H1 (cell line): ENCODE data around the gene WBP4. TPM values are rescaled to one million over a fixed set of nuclear protein-coding genes. Genes with fewer than 3 reads are reported as not detected.

ENCODE experiments used
- polyA plus RNA-seq, 7 experiments: library from polyadenylated mRNA; depleted of rRNA in 3 of 7; stranded (reverse) in 5 of 7; unstranded in 2 of 7; fragments of >200 nt in 5 of 7; fragments of 200-250 nt in 2 of 7; gene quantifications; 1 replicate in 5 of 7; 2 replicates in 1 of 7; 4 replicates in 1 of 7; pipeline versions ENCODE4 v1.2.1 to v1.2.3, GENCODE V29; 2011 to 2013; ENCODE audit warnings: missing spikeins in 2 of 7, mixed read lengths in 2 of 7
- total RNA-seq: library from RNA; stranded (reverse); fragmentation: NEBNext Ultra II Directional; extraction: Animal tissue kit (Norgen Biotek cat#: 25700); gene quantifications from 2 replicates; pipeline ENCODE4 v1.2.1, GENCODE V29; 2021
- TF ChIP-seq, protein P1 (sequence below): fragments of 300-600 bp; sonication (generic); IDR thresholded peaks from 2 replicates; pipeline ENCODE4 v1.7.1; 2012; ENCODE audit warnings: low read length, moderate library complexity, mild to moderate bottlenecking, inconsistent platforms; ENCODE audit not compliant: insufficient replicate concordance

WBP4 gene
- total and polyA plus RNA-seq, 2 of the 8 experiments (the other 6 are each of a cell fraction or from before 2014, with no cell fraction given): 3.0 to 10.0 TPM

DNA sequence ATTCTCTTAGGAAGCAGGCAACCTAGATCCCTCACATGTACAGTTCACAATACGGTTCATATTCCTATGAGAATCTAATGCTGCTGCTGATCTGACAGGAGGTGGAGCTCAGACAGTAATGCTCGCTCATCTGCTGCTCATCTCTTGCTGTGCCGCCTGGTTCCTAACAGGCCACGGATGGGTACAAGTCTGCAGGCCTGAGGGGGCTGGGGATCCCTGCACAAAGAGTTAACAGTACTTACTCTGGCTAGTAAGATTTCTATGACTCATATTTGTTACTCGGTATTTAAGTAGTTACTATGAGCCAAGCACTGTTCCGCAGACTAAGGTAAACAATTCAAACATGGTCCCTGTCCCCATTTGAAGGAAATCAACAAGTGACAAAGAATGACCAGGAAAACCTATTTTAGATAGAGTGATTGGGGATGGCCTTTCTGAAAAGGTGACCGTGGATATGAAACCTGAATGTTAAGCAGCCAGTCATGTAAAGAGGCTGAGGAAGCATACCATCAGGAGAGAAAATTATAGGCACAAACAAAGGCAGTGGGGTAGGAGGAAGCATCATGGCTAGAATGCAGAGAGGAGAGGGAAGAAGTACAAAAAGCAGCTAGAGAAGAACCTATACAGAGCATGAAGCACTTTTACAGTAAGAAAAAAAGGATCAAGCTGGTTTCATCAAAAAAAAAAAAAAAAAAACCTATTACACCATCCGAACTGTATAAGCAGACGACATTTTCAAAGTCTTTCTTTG is 20.6 kb upstream of the WBP4 start (continued):
- TF ChIP-seq, protein P1, sequence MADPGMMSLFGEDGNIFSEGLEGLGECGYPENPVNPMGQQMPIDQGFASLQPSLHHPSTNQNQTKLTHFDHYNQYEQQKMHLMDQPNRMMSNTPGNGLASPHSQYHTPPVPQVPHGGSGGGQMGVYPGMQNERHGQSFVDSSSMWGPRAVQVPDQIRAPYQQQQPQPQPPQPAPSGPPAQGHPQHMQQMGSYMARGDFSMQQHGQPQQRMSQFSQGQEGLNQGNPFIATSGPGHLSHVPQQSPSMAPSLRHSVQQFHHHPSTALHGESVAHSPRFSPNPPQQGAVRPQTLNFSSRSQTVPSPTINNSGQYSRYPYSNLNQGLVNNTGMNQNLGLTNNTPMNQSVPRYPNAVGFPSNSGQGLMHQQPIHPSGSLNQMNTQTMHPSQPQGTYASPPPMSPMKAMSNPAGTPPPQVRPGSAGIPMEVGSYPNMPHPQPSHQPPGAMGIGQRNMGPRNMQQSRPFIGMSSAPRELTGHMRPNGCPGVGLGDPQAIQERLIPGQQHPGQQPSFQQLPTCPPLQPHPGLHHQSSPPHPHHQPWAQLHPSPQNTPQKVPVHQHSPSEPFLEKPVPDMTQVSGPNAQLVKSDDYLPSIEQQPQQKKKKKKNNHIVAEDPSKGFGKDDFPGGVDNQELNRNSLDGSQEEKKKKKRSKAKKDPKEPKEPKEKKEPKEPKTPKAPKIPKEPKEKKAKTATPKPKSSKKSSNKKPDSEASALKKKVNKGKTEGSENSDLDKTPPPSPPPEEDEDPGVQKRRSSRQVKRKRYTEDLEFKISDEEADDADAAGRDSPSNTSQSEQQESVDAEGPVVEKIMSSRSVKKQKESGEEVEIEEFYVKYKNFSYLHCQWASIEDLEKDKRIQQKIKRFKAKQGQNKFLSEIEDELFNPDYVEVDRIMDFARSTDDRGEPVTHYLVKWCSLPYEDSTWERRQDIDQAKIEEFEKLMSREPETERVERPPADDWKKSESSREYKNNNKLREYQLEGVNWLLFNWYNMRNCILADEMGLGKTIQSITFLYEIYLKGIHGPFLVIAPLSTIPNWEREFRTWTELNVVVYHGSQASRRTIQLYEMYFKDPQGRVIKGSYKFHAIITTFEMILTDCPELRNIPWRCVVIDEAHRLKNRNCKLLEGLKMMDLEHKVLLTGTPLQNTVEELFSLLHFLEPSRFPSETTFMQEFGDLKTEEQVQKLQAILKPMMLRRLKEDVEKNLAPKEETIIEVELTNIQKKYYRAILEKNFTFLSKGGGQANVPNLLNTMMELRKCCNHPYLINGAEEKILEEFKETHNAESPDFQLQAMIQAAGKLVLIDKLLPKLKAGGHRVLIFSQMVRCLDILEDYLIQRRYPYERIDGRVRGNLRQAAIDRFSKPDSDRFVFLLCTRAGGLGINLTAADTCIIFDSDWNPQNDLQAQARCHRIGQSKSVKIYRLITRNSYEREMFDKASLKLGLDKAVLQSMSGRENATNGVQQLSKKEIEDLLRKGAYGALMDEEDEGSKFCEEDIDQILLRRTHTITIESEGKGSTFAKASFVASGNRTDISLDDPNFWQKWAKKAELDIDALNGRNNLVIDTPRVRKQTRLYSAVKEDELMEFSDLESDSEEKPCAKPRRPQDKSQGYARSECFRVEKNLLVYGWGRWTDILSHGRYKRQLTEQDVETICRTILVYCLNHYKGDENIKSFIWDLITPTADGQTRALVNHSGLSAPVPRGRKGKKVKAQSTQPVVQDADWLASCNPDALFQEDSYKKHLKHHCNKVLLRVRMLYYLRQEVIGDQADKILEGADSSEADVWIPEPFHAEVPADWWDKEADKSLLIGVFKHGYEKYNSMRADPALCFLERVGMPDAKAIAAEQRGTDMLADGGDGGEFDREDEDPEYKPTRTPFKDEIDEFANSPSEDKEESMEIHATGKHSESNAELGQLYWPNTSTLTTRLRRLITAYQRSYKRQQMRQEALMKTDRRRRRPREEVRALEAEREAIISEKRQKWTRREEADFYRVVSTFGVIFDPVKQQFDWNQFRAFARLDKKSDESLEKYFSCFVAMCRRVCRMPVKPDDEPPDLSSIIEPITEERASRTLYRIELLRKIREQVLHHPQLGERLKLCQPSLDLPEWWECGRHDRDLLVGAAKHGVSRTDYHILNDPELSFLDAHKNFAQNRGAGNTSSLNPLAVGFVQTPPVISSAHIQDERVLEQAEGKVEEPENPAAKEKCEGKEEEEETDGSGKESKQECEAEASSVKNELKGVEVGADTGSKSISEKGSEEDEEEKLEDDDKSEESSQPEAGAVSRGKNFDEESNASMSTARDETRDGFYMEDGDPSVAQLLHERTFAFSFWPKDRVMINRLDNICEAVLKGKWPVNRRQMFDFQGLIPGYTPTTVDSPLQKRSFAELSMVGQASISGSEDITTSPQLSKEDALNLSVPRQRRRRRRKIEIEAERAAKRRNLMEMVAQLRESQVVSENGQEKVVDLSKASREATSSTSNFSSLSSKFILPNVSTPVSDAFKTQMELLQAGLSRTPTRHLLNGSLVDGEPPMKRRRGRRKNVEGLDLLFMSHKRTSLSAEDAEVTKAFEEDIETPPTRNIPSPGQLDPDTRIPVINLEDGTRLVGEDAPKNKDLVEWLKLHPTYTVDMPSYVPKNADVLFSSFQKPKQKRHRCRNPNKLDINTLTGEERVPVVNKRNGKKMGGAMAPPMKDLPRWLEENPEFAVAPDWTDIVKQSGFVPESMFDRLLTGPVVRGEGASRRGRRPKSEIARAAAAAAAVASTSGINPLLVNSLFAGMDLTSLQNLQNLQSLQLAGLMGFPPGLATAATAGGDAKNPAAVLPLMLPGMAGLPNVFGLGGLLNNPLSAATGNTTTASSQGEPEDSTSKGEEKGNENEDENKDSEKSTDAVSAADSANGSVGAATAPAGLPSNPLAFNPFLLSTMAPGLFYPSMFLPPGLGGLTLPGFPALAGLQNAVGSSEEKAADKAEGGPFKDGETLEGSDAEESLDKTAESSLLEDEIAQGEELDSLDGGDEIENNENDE: no peak
